Measurements from ENCODE around the gene KLHL40. TPM values are rescaled to one million over a fixed set of nuclear protein-coding genes. Genes with fewer than 3 reads are reported as not detected.

KLHL40 gene
- total RNA-seq, 1 experiment from 2014 or later: not detected

- intact Hi-C loops (cut with micrococcal nuclease; ENCODE audit: unreplicated experiment): no loop called here
- H3K9me3 ChIP-seq (ENCODE audit: control insufficient read depth, insufficient read depth, low read depth, low read length): no peaks in the 10 kb centered on the region
- ChIA-PET POLR2A (no interaction called here), CTCF (no interaction called here)
- H3K36me3 ChIP-seq (ENCODE audit: control insufficient read depth, insufficient read depth, low read length): no peaks in the 10 kb centered on the region
- H3K27ac ChIP-seq (ENCODE audit: low read length): no peak overlapping the region
- ATAC-seq: no peak
- H3K4me1 ChIP-seq (ENCODE audit: control insufficient read depth, insufficient read depth, low read length): no peaks in the 10 kb centered on the region
- TF ChIP-seq TCF7L2 (IDR thresholded peaks at IDR 0.05; ENCODE audit: low read depth, low read length) (no peak), SIN3A (IDR thresholded peaks at IDR 0.05; ENCODE audit: borderline replicate concordance, insufficient read depth, low read depth, low read length) (no peak), REST (IDR thresholded peaks at IDR 0.05; ENCODE audit: insufficient read depth in 1 of 2, low read depth in 2 of 2, low read length in 1 of 2) (no peak), POLR2AphosphoS5 (IDR thresholded peaks at IDR 0.05; ENCODE audit: low read depth, low read length) (no peak)
- TF ChIP-seq, protein P1, sequence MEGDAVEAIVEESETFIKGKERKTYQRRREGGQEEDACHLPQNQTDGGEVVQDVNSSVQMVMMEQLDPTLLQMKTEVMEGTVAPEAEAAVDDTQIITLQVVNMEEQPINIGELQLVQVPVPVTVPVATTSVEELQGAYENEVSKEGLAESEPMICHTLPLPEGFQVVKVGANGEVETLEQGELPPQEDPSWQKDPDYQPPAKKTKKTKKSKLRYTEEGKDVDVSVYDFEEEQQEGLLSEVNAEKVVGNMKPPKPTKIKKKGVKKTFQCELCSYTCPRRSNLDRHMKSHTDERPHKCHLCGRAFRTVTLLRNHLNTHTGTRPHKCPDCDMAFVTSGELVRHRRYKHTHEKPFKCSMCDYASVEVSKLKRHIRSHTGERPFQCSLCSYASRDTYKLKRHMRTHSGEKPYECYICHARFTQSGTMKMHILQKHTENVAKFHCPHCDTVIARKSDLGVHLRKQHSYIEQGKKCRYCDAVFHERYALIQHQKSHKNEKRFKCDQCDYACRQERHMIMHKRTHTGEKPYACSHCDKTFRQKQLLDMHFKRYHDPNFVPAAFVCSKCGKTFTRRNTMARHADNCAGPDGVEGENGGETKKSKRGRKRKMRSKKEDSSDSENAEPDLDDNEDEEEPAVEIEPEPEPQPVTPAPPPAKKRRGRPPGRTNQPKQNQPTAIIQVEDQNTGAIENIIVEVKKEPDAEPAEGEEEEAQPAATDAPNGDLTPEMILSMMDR (IDR thresholded peaks at IDR 0.05): no peak
- H3K4me3 ChIP-seq (ENCODE audit: low read depth in 2 of 2, low read length in 2 of 2): no peak overlapping the region
- no TSS peak for BruUV-seq (replicated peaks)
- no peak for DNase-seq (ENCODE audit: low read depth, low spot score)
- in situ Hi-C loops (cut with HindIII; ENCODE audit: low pct_unique_long_range_greater_than_20kb, low sequenced_read_pairs): no loop called here
- no peaks in the 10 kb centered on the region for H3K27me3 ChIP-seq (ENCODE audit: control insufficient read depth, insufficient read depth, low read length)
Measured at GRCh38 chr3:42672515-42672914, 12.8 kb upstream of the KLHL40 start.

DNA sequence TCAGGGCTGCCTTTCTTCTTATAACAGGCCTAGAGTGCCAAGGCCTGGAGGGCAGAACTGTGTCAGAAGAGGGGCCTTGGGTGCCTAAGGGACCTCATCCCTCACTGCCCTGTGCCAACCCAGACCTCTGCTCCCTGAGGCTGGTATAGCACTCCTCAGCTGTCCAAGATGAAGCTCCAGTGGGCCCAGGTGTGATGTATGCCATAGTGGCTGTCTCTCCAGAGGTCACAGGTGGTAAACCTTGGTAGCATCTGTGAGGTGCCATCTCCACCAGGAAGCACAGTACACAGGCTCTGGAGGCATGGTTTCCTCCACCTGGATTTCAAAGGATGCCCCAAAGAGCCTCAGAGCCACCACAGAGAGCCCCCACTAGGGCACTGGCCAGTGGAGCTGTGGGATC, 12.3 kb upstream of the KLHL40 start:
- no TSS peak for BruUV-seq (replicated peaks)
- Histone ChIP-seq H3K36me3 (ENCODE audit: control insufficient read depth, insufficient read depth, low read length) (no peaks in the 10 kb centered on the region), H3K4me3 (ENCODE audit: low read depth in 2 of 2, low read length in 2 of 2) (no peak overlapping the region), H3K27ac (ENCODE audit: low read length) (no peak overlapping the region), H3K27me3 (ENCODE audit: control insufficient read depth, insufficient read depth, low read length) (no peaks in the 10 kb centered on the region), H3K4me1 (ENCODE audit: control insufficient read depth, insufficient read depth, low read length) (no peaks in the 10 kb centered on the region), H3K9me3 (ENCODE audit: control insufficient read depth, insufficient read depth, low read depth, low read length) (no peaks in the 10 kb centered on the region)
- POLR2A ChIA-PET: no interaction called here
- intact Hi-C loops (cut with micrococcal nuclease; ENCODE audit: unreplicated experiment): no loop called here
- in situ Hi-C loops (cut with HindIII; ENCODE audit: low pct_unique_long_range_greater_than_20kb, low sequenced_read_pairs): no loop called here
- ATAC-seq (no peak), DNase-seq (ENCODE audit: low read depth, low spot score) (no peak)
- TF ChIP-seq REST (IDR thresholded peaks at IDR 0.05; ENCODE audit: insufficient read depth in 1 of 2, low read depth in 2 of 2, low read length in 1 of 2): no peak
- no peak for TF ChIP-seq SIN3A (IDR thresholded peaks at IDR 0.05; ENCODE audit: borderline replicate concordance, insufficient read depth, low read depth, low read length)
- TF ChIP-seq, protein P1 (IDR thresholded peaks at IDR 0.05): no peak
- TF ChIP-seq TCF7L2 (IDR thresholded peaks at IDR 0.05; ENCODE audit: low read depth, low read length): no peak
- TF ChIP-seq POLR2AphosphoS5 (IDR thresholded peaks at IDR 0.05; ENCODE audit: low read depth, low read length): no peak
- CTCF ChIA-PET: no interaction called here

Measured in Panc1 (cell line).